Karpas-422 (cell line): ENCODE measurements around the gene ZNF879. TPM values are rescaled to one million over a fixed set of nuclear protein-coding genes. Genes with fewer than 3 reads are reported as not detected.

ENCODE experiments used
- DNase-seq: peaks from one replicate; pipeline ENCODE4 v3.0.0-alpha.2; 2015
- H2AFZ ChIP-seq: fragments of 200-600 bp; sonication (generic); 2 replicates; pipeline ENCODE4 v1.6.1; 2014; ENCODE audit warnings: antibody characterized with exemption, low read length, mixed read lengths
- H3K27ac ChIP-seq: fragments of 200-600 bp; sonication (generic); 2 replicates; pipeline ENCODE4 v1.5.1; 2014; ENCODE audit warnings: mild to moderate bottlenecking, low read length, moderate library complexity
- H3K27me3 ChIP-seq: fragments of 200-600 bp; sonication (generic); 2 replicates; pipeline ENCODE4 v1.6.1; 2014; ENCODE audit warnings: low read length, mixed read lengths
- H3K36me3 ChIP-seq: fragments of 200-600 bp; sonication (generic); 2 replicates; pipeline ENCODE4 v1.6.1; 2014; ENCODE audit warnings: low read length, mixed read lengths; ENCODE audit not compliant: insufficient read depth
- H3K4me1 ChIP-seq: fragments of 200-600 bp; sonication (generic); 2 replicates; pipeline ENCODE4 v1.6.1; 2014; ENCODE audit warnings: mild to moderate bottlenecking, low read length, mixed read lengths
- H3K4me2 ChIP-seq: fragments of 200-600 bp; sonication (generic); 2 replicates; pipeline ENCODE4 v1.6.1; 2014; ENCODE audit warnings: low read length, low read depth, mild to moderate bottlenecking; ENCODE audit not compliant: poor library complexity, severe bottlenecking
- H3K4me3 ChIP-seq: fragments of 200-600 bp; sonication (generic); 2 replicates; pipeline ENCODE4 v1.5.1; 2014; ENCODE audit warnings: mild to moderate bottlenecking, antibody characterized with exemption, low read length, mixed read lengths
- H3K79me2 ChIP-seq: fragments of 200-600 bp; sonication (generic); 2 replicates; pipeline ENCODE4 v1.6.1; 2014; ENCODE audit warnings: mild to moderate bottlenecking, low read length, mixed read lengths
- H3K9ac ChIP-seq: fragments of 200-600 bp; sonication (generic); 2 replicates; pipeline ENCODE4 v1.6.0; 2014; ENCODE audit warnings: low read length
- H3K9me2 ChIP-seq: fragments of 200-600 bp; sonication (generic), shearing (Covaris generic); replicated peaks from 2 replicates; pipeline ENCODE4 v1.6.0; 2014; ENCODE audit warnings: mild to moderate bottlenecking, low read length, moderate library complexity; ENCODE audit not compliant: insufficient read depth
- H3K9me3 ChIP-seq: fragments of 300-700, 200-600 bp; sonication (generic); 2 replicates; pipeline ENCODE4 v1.6.1; 2014; ENCODE audit warnings: low read length, mixed read lengths
- H4K20me1 ChIP-seq: fragments of 200-600 bp; sonication (generic); 2 replicates; pipeline ENCODE4 v1.6.1; 2014; ENCODE audit warnings: mild to moderate bottlenecking, antibody characterized with exemption, low read length, low read depth; ENCODE audit not compliant: insufficient read depth
- total RNA-seq: library from RNA; depleted of rRNA; stranded (reverse); fragments of >200 nt; shearing (Covaris generic); gene quantifications from 2 replicates; pipeline ENCODE4 v1.2.3, GENCODE V29; 2014; ENCODE audit warnings: low replicate concordance; rRNA removed

The ZNF879 gene
- total RNA-seq, 1 experiment from 2014 or later: not detected

GRCh38 chr5:179079165-179079987 is 55.8 kb downstream of the ZNF879 start:
- Histone ChIP-seq H4K20me1 (no peaks in the 10 kb centered on the region), H3K9me2 (no peaks in the 10 kb centered on the region), H3K27me3 (no peaks in the 10 kb centered on the region), H3K4me2 (no peak overlapping the region), H3K79me2 (no peaks in the 10 kb centered on the region), H3K9ac (no peak overlapping the region), H3K27ac (no peak overlapping the region), H3K36me3 (no peaks in the 10 kb centered on the region), H3K9me3 (peaks cover 37% of the 10 kb centered on the region), H3K4me3 (no peak overlapping the region), H2AFZ (no peak overlapping the region), H3K4me1 (no peaks in the 10 kb centered on the region)
- no peak for DNase-seq

DNA sequence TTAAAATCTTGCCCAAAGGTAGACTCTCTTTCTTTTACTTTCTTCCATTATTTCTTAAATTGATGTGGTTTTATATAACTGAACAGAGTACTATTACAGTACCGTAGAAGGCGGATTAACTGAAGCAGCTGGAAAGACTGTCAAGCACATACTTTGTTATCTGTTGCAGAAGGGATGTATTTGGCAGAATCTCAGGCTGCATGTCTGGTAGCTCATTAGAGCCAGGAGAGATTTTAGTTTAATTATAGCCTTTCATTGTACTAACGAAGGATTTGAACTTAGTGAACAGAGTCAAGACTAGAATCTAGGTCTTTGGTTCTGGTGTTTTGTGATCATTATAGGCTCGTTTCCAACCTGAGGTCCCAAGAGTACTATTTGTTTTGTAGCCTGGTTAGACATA is 57.1 kb downstream of the ZNF879 start:
- Histone ChIP-seq H3K4me2 (no peak overlapping the region), H3K9ac (no peak overlapping the region), H4K20me1 (no peaks in the 10 kb centered on the region), H3K4me1 (no peaks in the 10 kb centered on the region), H3K4me3 (no peak overlapping the region), H3K27ac (no peak overlapping the region), H3K9me3 (peaks cover 45% of the 10 kb centered on the region), H3K27me3 (no peaks in the 10 kb centered on the region), H3K9me2 (no peaks in the 10 kb centered on the region), H3K79me2 (no peaks in the 10 kb centered on the region), H3K36me3 (no peaks in the 10 kb centered on the region), H2AFZ (no peak overlapping the region)
- no peak for DNase-seq

Other genes with a start within 250 kb of the ZNF879 start
- gene ZNF354B, start 163.9 kb upstream of the ZNF879 start, total RNA-seq: 2.2 and 3.4 TPM in 2 replicates
- gene ZFP2, start 127.9 kb upstream of the ZNF879 start, total RNA-seq: 0.43 TPM in 1 of 2 replicates, not detected in the other
- gene ZNF454, start 82.6 kb upstream of the ZNF879 start, total RNA-seq: not detected in 2 replicates
- gene GRM6, start 28.5 kb upstream of the ZNF879 start, total RNA-seq: not detected in 2 replicates
- gene ZNF354C, start 36.6 kb downstream of the ZNF879 start, total RNA-seq: not detected in 2 replicates